Liver (tissue), 9 donors: ENCODE measurements around the gene VEGFA. TPM values are rescaled to one million over a fixed set of nuclear protein-coding genes. Genes with fewer than 3 reads are reported as not detected.

Source experiments
- DNase-seq: peaks from one replicate; pipeline ENCODE4 v3.0.0-alpha.2; 2017; ENCODE audit warnings: low spot score
- H3K27ac ChIP-seq, 2 donors: one replicate each; pipeline ENCODE4 v1.7.0; 2013; ENCODE audit warnings: inconsistent platforms in 2 of 2, low read length in 2 of 2, control low read depth in 1 of 2, low read depth in 1 of 2, mild to moderate bottlenecking in 1 of 2
- H3K27me3 ChIP-seq, 4 donors: one replicate each; pipeline versions ENCODE4 v1.6.1 to v1.7.0; 2013; ENCODE audit warnings: low read length in 3 of 4, inconsistent platforms in 1 of 4, mild to moderate bottlenecking in 1 of 4, moderate library complexity in 1 of 4; ENCODE audit not compliant: control insufficient read depth in 4 of 4, insufficient read depth in 4 of 4
- H3K36me3 ChIP-seq, 4 donors: one replicate each; pipeline versions ENCODE4 v1.6.1 to v1.7.0; 2013; ENCODE audit warnings: low read length in 3 of 4, mild to moderate bottlenecking in 3 of 4, low read depth in 1 of 4, moderate library complexity in 1 of 4; ENCODE audit not compliant: control insufficient read depth in 4 of 4, insufficient read depth in 3 of 4
- H3K4me1 ChIP-seq, 4 donors: one replicate each; pipeline versions ENCODE4 v1.6.1 to v1.7.0; 2013; ENCODE audit warnings: low read length in 3 of 4, mild to moderate bottlenecking in 3 of 4, moderate library complexity in 1 of 4; ENCODE audit not compliant: control insufficient read depth in 4 of 4, insufficient read depth in 4 of 4
- H3K4me3 ChIP-seq, 3 donors: one replicate each; pipeline versions ENCODE4 v1.6.1 to v1.7.0; 2013; ENCODE audit warnings: low read length in 3 of 3, control low read depth in 1 of 3, low read depth in 1 of 3, mild to moderate bottlenecking in 1 of 3
- H3K9ac ChIP-seq, 2 donors: one replicate each; pipeline ENCODE4 v1.7.0; 2013; ENCODE audit warnings: low read length in 2 of 2, mild to moderate bottlenecking in 2 of 2, moderate library complexity in 2 of 2, control low read depth in 1 of 2, low read depth in 1 of 2
- H3K9me3 ChIP-seq, 4 donors: one replicate each; pipeline versions ENCODE4 v1.6.1 to v1.7.0; 2013; ENCODE audit warnings: low read length in 3 of 4; ENCODE audit not compliant: control insufficient read depth in 4 of 4
- EGR1 ChIP-seq, 2 donors: IDR thresholded peaks; 2 replicates each; pipeline ENCODE4 v1.6.1; 2016 to 2018; ENCODE audit warnings: antibody characterized with exemption in 2 of 2, low read depth in 2 of 2
- FOXA1 ChIP-seq: IDR thresholded peaks from 2 replicates; pipeline ENCODE4 v1.6.1; 2016; ENCODE audit warnings: antibody characterized with exemption
- FOXA2 ChIP-seq: IDR thresholded peaks from 2 replicates; pipeline ENCODE4 v1.6.1; 2016; ENCODE audit warnings: antibody characterized with exemption
- GABPA ChIP-seq, 2 donors: IDR thresholded peaks in 1 of 2; conservative IDR thresholded peaks in 1 of 2; 2 replicates each; pipeline ENCODE4 v1.6.1; 2016; ENCODE audit warnings: antibody characterized with exemption in 2 of 2, mild to moderate bottlenecking in 1 of 2, moderate library complexity in 1 of 2
- HNF4A ChIP-seq, 2 donors: conservative IDR thresholded peaks; 2 replicates each; pipeline ENCODE4 v1.6.1; 2016; ENCODE audit warnings: antibody characterized with exemption in 2 of 2, mild to moderate bottlenecking in 2 of 2
- HNF4G ChIP-seq: IDR thresholded peaks from 2 replicates; pipeline ENCODE4 v1.6.1; 2016; ENCODE audit warnings: antibody characterized with exemption
- JUND ChIP-seq, 2 donors: IDR thresholded peaks; 2 replicates each; pipeline ENCODE4 v1.6.1; 2016; ENCODE audit warnings: antibody characterized with exemption in 2 of 2
- MAX ChIP-seq: IDR thresholded peaks from 2 replicates; pipeline ENCODE4 v1.6.1; 2016; ENCODE audit warnings: antibody characterized with exemption
- NR2F2 ChIP-seq: IDR thresholded peaks from 2 replicates; pipeline ENCODE4 v1.6.1; 2016; ENCODE audit warnings: antibody characterized with exemption
- RAD21 ChIP-seq, 2 donors: IDR thresholded peaks; 2 replicates each; pipeline ENCODE4 v1.6.1; 2016; ENCODE audit warnings: antibody characterized with exemption in 2 of 2, mild to moderate bottlenecking in 2 of 2
- REST ChIP-seq: IDR thresholded peaks from 2 replicates; pipeline ENCODE4 v1.6.1; 2016; ENCODE audit warnings: antibody characterized with exemption, mild to moderate bottlenecking
- RXRA ChIP-seq, 2 donors: IDR thresholded peaks; 2 replicates each; pipeline ENCODE4 v1.6.1; 2017 to 2018; ENCODE audit warnings: antibody characterized with exemption in 2 of 2, mild to moderate bottlenecking in 1 of 2
- SP1 ChIP-seq: IDR thresholded peaks from 2 replicates; pipeline ENCODE4 v1.6.1; 2018; ENCODE audit warnings: antibody characterized with exemption, mild to moderate bottlenecking
- TAF1 ChIP-seq: conservative IDR thresholded peaks from 2 replicates; pipeline ENCODE4 v1.6.1; 2016; ENCODE audit warnings: antibody characterized with exemption, mild to moderate bottlenecking
- YY1 ChIP-seq: IDR thresholded peaks from 2 replicates; pipeline ENCODE4 v1.6.1; 2016; ENCODE audit warnings: antibody characterized with exemption, mild to moderate bottlenecking
- WGBS: extraction: QIAGEN DNeasy Blood & Tissue Kit; methylation state at CpG from one replicate; pipeline ENCODE4 v1.1.7; 2013; 5-methylcytosine and 5-hydroxymethylcytosine counted together
- polyA plus RNA-seq, 2 donors: library from polyadenylated mRNA; stranded (reverse) in 1 of 2; unstranded in 1 of 2; fragments of 200-250 nt in 1 of 2; fragments of >200 nt in 1 of 2; fragmentation: Nextera tagmentation in 1 of 2; extraction: Ambion mirVana in 1 of 2; gene quantifications; one replicate each; pipeline versions ENCODE4 v1.2.1 to v1.2.3, GENCODE V29; 2013 to 2015
- total RNA-seq, 2 donors: library from RNA; depleted of rRNA; stranded (reverse); fragments of >200 nt; gene quantifications; one replicate each; pipeline ENCODE4 v1.2.3, GENCODE V29; 2014
- TF ChIP-seq, protein P1 (sequence below): IDR thresholded peaks from 2 replicates; pipeline ENCODE4 v1.6.1; 2016; ENCODE audit warnings: antibody characterized with exemption
- TF ChIP-seq, protein P2 (sequence below): fragments of 150-350 bp; IDR thresholded peaks from 2 replicates; pipeline ENCODE4 v1.5.1; 2017; ENCODE audit warnings: improper control_type of control experiment, low read depth, low read length; ENCODE audit not compliant: missing input control
- TF ChIP-seq, protein P3 (sequence below): IDR thresholded peaks from 2 replicates; pipeline ENCODE4 v1.6.1; 2016; ENCODE audit warnings: antibody characterized with exemption
- donor health status: healthy.
- donor health status: healthy.
- donor health status: healthy.
- donor health status: healthy.
- donor health status: healthy.

Gene VEGFA
- total and polyA plus RNA-seq, 4 donors, result 14.7 to 160 (median 65.2) TPM

DNA sequence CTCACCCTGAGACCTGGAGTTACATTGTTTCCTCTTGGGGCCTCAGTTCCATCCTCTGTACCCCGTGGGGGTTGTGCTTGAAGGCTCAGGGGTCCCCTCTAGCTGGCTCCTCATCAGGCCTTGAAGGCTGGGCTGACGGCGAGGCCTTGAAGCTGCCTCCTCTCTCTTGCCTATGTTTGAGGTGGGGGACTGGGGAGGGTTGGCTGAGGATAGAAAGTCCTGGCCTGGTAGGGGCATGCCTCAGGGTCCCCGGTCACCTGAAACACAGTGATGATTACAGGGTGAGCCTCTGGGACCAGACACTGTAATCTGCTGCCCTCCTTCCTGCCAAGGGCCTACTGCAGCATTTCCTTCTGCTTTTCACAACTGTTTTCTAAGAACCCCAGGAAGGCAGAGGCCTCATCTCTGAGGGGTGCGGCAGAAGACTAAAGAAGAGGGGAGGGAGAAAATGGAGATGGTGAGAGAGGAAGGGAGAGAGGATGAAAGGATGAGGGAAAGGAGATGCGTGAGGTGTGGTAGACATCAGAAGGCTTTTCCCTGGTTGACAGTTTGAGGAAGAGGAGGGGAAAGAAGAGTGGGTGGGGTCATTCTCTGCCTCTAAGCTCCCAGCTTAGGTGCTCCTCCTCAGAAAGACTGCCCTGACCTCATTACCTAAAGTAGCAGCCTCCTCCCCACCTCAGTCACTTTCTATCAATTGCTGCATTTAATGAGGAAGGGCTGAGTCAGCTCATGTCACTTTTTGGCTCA is 29.7 kb downstream of the VEGFA start:
- Histone ChIP-seq H3K27ac (peak overlapping the region in 1 of 2 donors; percentile 21), H3K9me3 (no peaks in the 10 kb centered on the region), H3K4me1 (peaks cover 18 to 48% (median 39%) of the 10 kb centered on the region in 4 donors), H3K4me3 (no peak overlapping the region), H3K9ac (no peak overlapping the region), H3K27me3 (no peaks in the 10 kb centered on the region), H3K36me3 (no peaks in the 10 kb centered on the region)
- WGBS, result 76% methylated on average over 6 of the region's 6 CpGs
- DNase-seq, result no peak
- TF ChIP-seq TAF1 (no peak), MAX (no peak), YY1 (no peak), EGR1 (IDR thresholded peaks at IDR 0.05; ENCODE audit: low read depth in 2 of 2) (no peak), JUND (IDR thresholded peaks at IDR 0.05) (no peak), RXRA (IDR thresholded peaks at IDR 0.05) (no peak), REST (no peak), FOXA2 (no peak), NR2F2 (no peak), HNF4A (conservative IDR thresholded peaks at IDR 0.05) (no peak), HNF4G (no peak), RAD21 (IDR thresholded peaks at IDR 0.05) (no peak), GABPA (IDR thresholded peaks at IDR 0.05 in 1 of 2, conservative IDR thresholded peaks at IDR 0.05 in 1 of 2) (no peak)
- TF ChIP-seq, protein P1, sequence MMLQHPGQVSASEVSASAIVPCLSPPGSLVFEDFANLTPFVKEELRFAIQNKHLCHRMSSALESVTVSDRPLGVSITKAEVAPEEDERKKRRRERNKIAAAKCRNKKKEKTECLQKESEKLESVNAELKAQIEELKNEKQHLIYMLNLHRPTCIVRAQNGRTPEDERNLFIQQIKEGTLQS, result no peak
- TF ChIP-seq, protein P2, sequence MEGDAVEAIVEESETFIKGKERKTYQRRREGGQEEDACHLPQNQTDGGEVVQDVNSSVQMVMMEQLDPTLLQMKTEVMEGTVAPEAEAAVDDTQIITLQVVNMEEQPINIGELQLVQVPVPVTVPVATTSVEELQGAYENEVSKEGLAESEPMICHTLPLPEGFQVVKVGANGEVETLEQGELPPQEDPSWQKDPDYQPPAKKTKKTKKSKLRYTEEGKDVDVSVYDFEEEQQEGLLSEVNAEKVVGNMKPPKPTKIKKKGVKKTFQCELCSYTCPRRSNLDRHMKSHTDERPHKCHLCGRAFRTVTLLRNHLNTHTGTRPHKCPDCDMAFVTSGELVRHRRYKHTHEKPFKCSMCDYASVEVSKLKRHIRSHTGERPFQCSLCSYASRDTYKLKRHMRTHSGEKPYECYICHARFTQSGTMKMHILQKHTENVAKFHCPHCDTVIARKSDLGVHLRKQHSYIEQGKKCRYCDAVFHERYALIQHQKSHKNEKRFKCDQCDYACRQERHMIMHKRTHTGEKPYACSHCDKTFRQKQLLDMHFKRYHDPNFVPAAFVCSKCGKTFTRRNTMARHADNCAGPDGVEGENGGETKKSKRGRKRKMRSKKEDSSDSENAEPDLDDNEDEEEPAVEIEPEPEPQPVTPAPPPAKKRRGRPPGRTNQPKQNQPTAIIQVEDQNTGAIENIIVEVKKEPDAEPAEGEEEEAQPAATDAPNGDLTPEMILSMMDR, result no peak

GRCh38 chr6:43800298-43800623 is 30.2 kb downstream of the VEGFA start:
- Histone ChIP-seq H3K9ac (no peak overlapping the region), H3K9me3 (no peaks in the 10 kb centered on the region), H3K27ac (no peak overlapping the region), H3K36me3 (no peaks in the 10 kb centered on the region), H3K4me3 (no peak overlapping the region), H3K4me1 (peaks cover 20 to 54% (median 44%) of the 10 kb centered on the region in 4 donors), H3K27me3 (no peaks in the 10 kb centered on the region)
- DNase-seq, result no peak
- 61% methylated on average over 3 of the region's 3 CpGs for WGBS
- TF ChIP-seq REST (no peak), FOXA1 (no peak), SP1 (no peak), YY1 (no peak), MAX (no peak), RXRA (IDR thresholded peaks at IDR 0.05) (no peak), EGR1 (IDR thresholded peaks at IDR 0.05; ENCODE audit: low read depth in 2 of 2) (no peak)
- TF ChIP-seq, protein P3, sequence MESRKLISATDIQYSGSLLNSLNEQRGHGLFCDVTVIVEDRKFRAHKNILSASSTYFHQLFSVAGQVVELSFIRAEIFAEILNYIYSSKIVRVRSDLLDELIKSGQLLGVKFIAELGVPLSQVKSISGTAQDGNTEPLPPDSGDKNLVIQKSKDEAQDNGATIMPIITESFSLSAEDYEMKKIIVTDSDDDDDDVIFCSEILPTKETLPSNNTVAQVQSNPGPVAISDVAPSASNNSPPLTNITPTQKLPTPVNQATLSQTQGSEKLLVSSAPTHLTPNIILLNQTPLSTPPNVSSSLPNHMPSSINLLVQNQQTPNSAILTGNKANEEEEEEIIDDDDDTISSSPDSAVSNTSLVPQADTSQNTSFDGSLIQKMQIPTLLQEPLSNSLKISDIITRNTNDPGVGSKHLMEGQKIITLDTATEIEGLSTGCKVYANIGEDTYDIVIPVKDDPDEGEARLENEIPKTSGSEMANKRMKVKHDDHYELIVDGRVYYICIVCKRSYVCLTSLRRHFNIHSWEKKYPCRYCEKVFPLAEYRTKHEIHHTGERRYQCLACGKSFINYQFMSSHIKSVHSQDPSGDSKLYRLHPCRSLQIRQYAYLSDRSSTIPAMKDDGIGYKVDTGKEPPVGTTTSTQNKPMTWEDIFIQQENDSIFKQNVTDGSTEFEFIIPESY, result no peak
- TF ChIP-seq, protein P2, result no peak
